ENCODE measurements around the gene ELOVL7. TPM values are rescaled to one million over a fixed set of nuclear protein-coding genes. Genes with fewer than 3 reads are reported as not detected.

ELOVL7 gene
- total RNA-seq, 1 experiment from 2014 or later: 2.5 TPM

DNA sequence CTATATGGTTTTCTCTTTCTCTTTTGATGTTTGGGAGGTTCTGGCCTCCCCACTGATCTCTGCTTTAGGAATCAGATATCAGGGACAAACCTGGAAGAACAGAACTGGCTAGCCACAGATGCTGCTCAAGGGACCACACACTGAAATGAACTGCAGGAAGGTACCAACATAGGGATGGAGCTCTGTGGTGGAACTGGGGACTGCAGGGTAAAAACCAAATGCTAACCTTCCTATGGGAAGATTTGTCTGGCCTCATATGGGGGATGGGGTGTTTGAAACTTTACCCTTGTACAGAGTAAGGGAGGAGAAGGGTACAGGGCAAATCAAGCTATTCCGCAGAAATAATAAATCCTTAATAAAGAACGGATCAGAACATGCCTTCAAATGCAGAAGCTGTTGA is 49.4 kb downstream of the ELOVL7 start:
- Histone ChIP-seq H3K23ac (ENCODE audit: insufficient read length, low read depth, low read length) (no peak overlapping the region), H3K18ac (ENCODE audit: insufficient read length, low read depth, low read length) (no peak overlapping the region), H3K4me2 (ENCODE audit: insufficient read depth, insufficient read length, low read length) (no peak overlapping the region), H2BK15ac (ENCODE audit: low read depth, low read length) (no peak overlapping the region), H3K27ac (ENCODE audit: insufficient read length, low read depth, low read length) (no peak overlapping the region), H3K4me1 (ENCODE audit: insufficient read depth, low read length) (peaks cover 6% of the 10 kb centered on the region; the same call in 1 of the 2 replicates), H3K27me3 (ENCODE audit: insufficient read depth, low read length) (no peaks in the 10 kb centered on the region), H3K79me1 (ENCODE audit: insufficient read depth, low read depth, low read length, poor library complexity, severe bottlenecking) (no peaks in the 10 kb centered on the region), H2AK5ac (ENCODE audit: insufficient read length, low read length) (no peak overlapping the region), H3K4ac (ENCODE audit: low read depth, low read length) (no peak overlapping the region), H2AFZ (ENCODE audit: low read length) (no peak overlapping the region), H3K23me2 (ENCODE audit: insufficient read length, low read depth, low read length, poor library complexity, severe bottlenecking) (no peaks in the 10 kb centered on the region), H3K79me2 (ENCODE audit: insufficient read depth, low read length) (no peaks in the 10 kb centered on the region), H4K91ac (ENCODE audit: insufficient read length, low read depth, low read length) (no peak overlapping the region), H3K9me3 (ENCODE audit: control insufficient read depth, low read depth, low read length) (no peaks in the 10 kb centered on the region), H4K8ac (replicated peaks; ENCODE audit: insufficient read length, low read depth, low read length) (no peak overlapping the region), H3K56ac (ENCODE audit: insufficient read length, low read depth, low read length) (no peak overlapping the region), H4K5ac (ENCODE audit: insufficient read length, low read depth, low read length) (no peak overlapping the region), H2BK20ac (ENCODE audit: low read depth, low read length, poor library complexity, severe bottlenecking) (no peak overlapping the region), H2BK5ac (ENCODE audit: insufficient read length, low read length) (no peak overlapping the region), H3T11ph (ENCODE audit: low read length) (no peak overlapping the region), H4K20me1 (ENCODE audit: control insufficient read depth, insufficient read depth, insufficient read length) (no peaks in the 10 kb centered on the region), H3K9ac (ENCODE audit: extremely low read depth, insufficient read length, low read length) (no peak overlapping the region), H3K14ac (ENCODE audit: insufficient read depth, low read length) (no peak overlapping the region), H2BK12ac (ENCODE audit: insufficient read length, low read depth, low read length) (no peak overlapping the region), H2BK120ac (ENCODE audit: low read depth, low read length, poor library complexity, severe bottlenecking) (no peak overlapping the region)
- Mint-ChIP-seq H3K36me3 (ENCODE audit: insufficient read depth in 1 of 3, low read depth in 3 of 3) (peaks cover 0 to 4% (median 0%) of the 10 kb centered on the region in 3 experiments; a peak in 3 of 7 replicates), H3K4me3 (no peak overlapping the region), H3K27ac (no peak overlapping the region), H3K27me3 (ENCODE audit: low read depth) (0 out of 2 replicates have a peak, but pooled peaks cover 2% of the 10 kb centered on the region), H3K9me3 (no peaks in the 10 kb centered on the region), H3K4me1 (peaks cover 23 to 28% of the 10 kb centered on the region in 2 experiments)
- no peak for DNase-seq
- TF ChIP-seq, protein P1, sequence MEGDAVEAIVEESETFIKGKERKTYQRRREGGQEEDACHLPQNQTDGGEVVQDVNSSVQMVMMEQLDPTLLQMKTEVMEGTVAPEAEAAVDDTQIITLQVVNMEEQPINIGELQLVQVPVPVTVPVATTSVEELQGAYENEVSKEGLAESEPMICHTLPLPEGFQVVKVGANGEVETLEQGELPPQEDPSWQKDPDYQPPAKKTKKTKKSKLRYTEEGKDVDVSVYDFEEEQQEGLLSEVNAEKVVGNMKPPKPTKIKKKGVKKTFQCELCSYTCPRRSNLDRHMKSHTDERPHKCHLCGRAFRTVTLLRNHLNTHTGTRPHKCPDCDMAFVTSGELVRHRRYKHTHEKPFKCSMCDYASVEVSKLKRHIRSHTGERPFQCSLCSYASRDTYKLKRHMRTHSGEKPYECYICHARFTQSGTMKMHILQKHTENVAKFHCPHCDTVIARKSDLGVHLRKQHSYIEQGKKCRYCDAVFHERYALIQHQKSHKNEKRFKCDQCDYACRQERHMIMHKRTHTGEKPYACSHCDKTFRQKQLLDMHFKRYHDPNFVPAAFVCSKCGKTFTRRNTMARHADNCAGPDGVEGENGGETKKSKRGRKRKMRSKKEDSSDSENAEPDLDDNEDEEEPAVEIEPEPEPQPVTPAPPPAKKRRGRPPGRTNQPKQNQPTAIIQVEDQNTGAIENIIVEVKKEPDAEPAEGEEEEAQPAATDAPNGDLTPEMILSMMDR (conservative IDR thresholded peaks at IDR 0.05): no peak; the same call in 2 of the 3 replicates
- WGBS (ENCODE audit: extremely low coverage, insufficient read length, low lambda C conversion rate): no CpG with 5 or more reads among the region's 2 CpGs
